Measurements from ENCODE around the gene PAM.

PAM gene

DNA sequence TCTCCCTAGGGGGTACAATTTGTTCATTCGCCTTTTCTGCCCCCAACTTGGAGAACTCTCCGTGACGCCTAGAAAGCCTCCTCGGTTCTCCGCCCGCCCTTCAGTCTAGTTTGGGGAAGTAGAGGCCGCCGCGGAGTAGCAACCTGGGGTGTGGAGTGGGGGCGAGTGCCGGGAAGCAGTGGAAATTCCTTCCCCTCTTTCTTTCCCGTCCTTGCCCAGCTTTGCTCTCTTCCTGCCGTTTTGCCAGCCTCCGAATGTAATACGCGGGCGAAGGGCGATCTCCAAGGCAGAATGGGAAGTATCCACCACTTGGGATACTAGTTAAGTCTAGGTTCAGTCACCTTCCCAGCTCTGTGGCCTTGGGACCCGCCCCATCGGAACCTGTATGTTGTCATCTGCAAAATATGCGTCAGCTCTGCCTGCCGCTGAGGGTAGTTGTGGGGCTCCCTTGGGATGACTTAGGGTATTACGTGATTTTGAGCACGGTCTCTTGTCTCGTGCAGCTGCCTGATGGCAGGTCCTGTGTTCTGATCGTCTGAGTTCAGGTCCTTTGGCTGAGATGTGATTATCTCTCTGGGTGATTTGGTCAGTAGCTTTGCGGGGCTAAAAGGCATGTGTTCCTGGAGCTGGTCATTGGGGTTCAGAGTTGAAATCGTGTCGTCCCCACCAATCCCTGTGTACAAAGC, 724 bp downstream of the PAM start:
- DNase-seq (ENCODE audit: extremely low read depth, insufficient read length): peak; percentile 51

GRCh38 chr5:102758576-102758975, 3.5 kb downstream of the PAM start:
- H3K36me3 ChIP-seq (ENCODE audit: control insufficient read depth, insufficient read depth, low read length): no peaks in the 10 kb centered on the region
- H3K4me3 ChIP-seq (replicated peaks; ENCODE audit: low read depth, low read length): no peak overlapping the region
- no peaks in the 10 kb centered on the region for H3K27me3 ChIP-seq (replicated peaks; ENCODE audit: control insufficient read depth, insufficient read depth, low read length)
- DNase-seq (ENCODE audit: extremely low read depth, insufficient read length): no peak
- TF ChIP-seq CTCF (IDR thresholded peaks at IDR 0.05; ENCODE audit: insufficient read depth, low read length, poor library complexity, severe bottlenecking): no peak

More for the DNA sequence above, 724 bp downstream of the PAM start:
- Histone ChIP-seq H3K4me3 (replicated peaks; ENCODE audit: low read depth, low read length) (peak overlapping the region; percentile 90), H3K27me3 (replicated peaks; ENCODE audit: control insufficient read depth, insufficient read depth, low read length) (no peaks in the 10 kb centered on the region), H3K36me3 (ENCODE audit: control insufficient read depth, insufficient read depth, low read length) (no peaks in the 10 kb centered on the region)
- no peak for TF ChIP-seq CTCF (IDR thresholded peaks at IDR 0.05; ENCODE audit: insufficient read depth, low read length, poor library complexity, severe bottlenecking)

DNA sequence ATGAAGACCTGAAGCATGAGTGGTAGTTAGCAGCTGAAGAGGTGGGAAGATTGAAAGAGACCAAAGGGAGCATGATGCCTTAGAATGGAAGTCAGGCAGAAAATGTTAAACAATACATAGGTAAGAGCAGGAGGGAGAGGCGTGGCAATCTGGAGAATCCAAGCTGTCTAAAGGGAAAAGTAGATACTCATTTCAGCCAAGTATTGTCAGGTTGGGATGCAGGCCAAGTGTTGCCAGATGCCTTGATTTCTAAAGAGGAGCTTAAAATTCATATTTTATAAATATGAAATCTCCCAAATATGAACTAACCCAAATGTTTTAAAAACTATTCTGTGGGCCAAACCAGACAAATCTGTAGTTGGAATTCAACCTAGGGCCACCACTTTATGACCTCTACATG, 4.2 kb downstream of the PAM start:
- no peak for DNase-seq (ENCODE audit: extremely low read depth, insufficient read length)
- Histone ChIP-seq H3K27me3 (replicated peaks; ENCODE audit: control insufficient read depth, insufficient read depth, low read length) (no peaks in the 10 kb centered on the region), H3K4me3 (replicated peaks; ENCODE audit: low read depth, low read length) (no peak overlapping the region), H3K36me3 (ENCODE audit: control insufficient read depth, insufficient read depth, low read length) (no peaks in the 10 kb centered on the region)
- TF ChIP-seq CTCF (IDR thresholded peaks at IDR 0.05; ENCODE audit: insufficient read depth, low read length, poor library complexity, severe bottlenecking): no peak

DNA sequence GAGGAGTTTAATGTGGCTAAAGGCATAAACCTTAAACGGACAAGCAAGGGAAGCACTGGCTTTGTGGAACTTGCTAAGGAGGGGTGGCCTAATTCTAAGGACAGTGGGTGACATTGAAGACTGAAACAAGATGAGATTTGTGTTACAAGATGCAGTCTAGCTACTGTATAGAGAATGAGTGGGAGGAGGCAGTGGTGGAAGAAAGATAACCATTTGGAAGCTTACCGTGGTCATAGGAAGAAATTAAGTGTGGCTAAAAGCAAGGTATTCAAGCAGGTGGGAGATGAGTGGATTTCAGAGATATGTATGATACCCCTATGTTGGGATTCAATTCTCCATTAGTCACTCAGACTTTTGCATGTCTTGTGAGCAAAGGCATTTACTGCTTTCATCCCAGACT, 4.6 kb downstream of the PAM start:
- no peaks in the 10 kb centered on the region for H3K27me3 ChIP-seq (replicated peaks; ENCODE audit: control insufficient read depth, insufficient read depth, low read length)
- no peak overlapping the region for H3K4me3 ChIP-seq (replicated peaks; ENCODE audit: low read depth, low read length)
- TF ChIP-seq CTCF (IDR thresholded peaks at IDR 0.05; ENCODE audit: insufficient read depth, low read length, poor library complexity, severe bottlenecking): no peak
- H3K36me3 ChIP-seq (ENCODE audit: control insufficient read depth, insufficient read depth, low read length): no peaks in the 10 kb centered on the region
- no peak for DNase-seq (ENCODE audit: extremely low read depth, insufficient read length)

DNA sequence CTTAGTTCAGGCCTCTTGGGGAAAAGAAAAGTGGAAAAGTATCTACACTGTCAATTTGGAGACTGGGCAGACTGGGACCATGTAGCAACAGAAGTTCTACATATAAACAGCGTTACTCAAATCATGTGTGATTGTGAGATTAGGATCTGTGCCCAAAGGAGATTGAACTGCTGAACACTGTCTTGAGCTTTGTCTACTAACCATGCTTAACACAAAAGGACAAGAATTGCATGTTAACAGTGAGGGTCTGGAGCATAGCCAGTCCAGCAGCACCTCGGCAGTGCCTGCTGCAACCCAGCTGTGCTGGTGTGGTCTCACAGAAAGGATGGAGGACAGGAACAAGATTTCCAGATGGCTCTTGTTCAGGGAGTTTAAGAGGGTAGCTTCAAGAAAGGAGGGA, 5.7 kb downstream of the PAM start:
- DNase-seq (ENCODE audit: extremely low read depth, insufficient read length): no peak
- no peak for TF ChIP-seq CTCF (IDR thresholded peaks at IDR 0.05; ENCODE audit: insufficient read depth, low read length, poor library complexity, severe bottlenecking)
- H3K4me3 ChIP-seq (replicated peaks; ENCODE audit: low read depth, low read length): no peak overlapping the region
- no peaks in the 10 kb centered on the region for H3K27me3 ChIP-seq (replicated peaks; ENCODE audit: control insufficient read depth, insufficient read depth, low read length)
- no peaks in the 10 kb centered on the region for H3K36me3 ChIP-seq (ENCODE audit: control insufficient read depth, insufficient read depth, low read length)

- peak; percentile 17 for DNase-seq (ENCODE audit: extremely low read depth, insufficient read length)
- peak overlapping the region; percentile 52 for H3K4me3 ChIP-seq (replicated peaks; ENCODE audit: low read depth, low read length)
Observed at GRCh38 chr5:102762095-102762534, 7.0 kb downstream of the PAM start.

More at GRCh38 chr5:102762095-102762534, 7.0 kb downstream of the PAM start:
- TF ChIP-seq CTCF (IDR thresholded peaks at IDR 0.05; ENCODE audit: insufficient read depth, low read length, poor library complexity, severe bottlenecking): no peak
- Histone ChIP-seq H3K27me3 (replicated peaks; ENCODE audit: control insufficient read depth, insufficient read depth, low read length) (no peaks in the 10 kb centered on the region), H3K36me3 (ENCODE audit: control insufficient read depth, insufficient read depth, low read length) (no peaks in the 10 kb centered on the region)
